ENCODE measurements around the gene CDK16.

The CDK16 gene

DNA sequence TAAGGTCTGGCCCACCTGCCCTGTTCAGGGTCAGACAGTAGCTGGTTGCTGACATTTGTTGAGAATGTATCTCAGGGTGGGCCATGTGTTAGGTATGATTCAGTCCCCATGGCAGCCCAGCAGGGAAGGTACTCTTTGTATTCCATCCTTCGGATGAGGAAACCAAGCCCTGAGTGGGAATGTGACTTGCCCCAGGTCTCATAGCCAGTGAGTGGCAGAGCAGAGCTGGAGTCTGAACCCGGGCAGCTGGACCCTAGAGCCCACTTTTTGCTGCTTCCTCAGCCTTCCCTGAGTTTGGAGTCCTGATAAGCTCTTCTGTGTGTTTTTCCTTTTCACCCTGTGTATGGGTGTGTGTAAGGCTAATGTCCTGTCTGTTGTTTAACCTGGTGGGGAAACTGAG is 46.5 kb upstream of the CDK16 start:
- POLR2A ChIA-PET: interaction anchor here (1.4 kb wide), 1 partner anchor 18 kb away, joined by 3 read pairs; no protein-coding TSS in a partner anchor

DNA sequence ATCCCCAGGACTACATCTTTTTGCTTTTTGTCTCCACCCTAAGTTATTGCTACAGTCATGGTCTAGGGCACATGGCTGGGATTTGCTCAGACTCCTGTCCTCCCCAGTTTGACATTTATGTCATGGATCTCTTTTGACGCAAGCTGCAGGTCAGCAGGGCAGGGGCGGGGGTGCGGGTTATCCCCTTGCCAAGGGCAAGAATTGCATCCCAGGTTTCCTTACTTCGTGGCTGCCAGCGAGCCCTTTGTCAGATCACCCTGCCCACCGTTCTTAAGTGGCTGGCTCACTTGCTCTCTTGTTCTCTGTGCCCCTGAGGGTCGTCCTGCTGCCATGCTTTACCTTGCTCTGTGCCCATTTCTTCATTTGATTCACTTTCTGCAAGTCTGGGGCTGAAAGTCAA is 45.9 kb upstream of the CDK16 start:
- CTCF ChIA-PET: no interaction called here
- TF ChIP-seq CTBP1 (IDR thresholded peaks at IDR 0.05; ENCODE audit: borderline replicate concordance) (no peak), ELF4 (IDR thresholded peaks at IDR 0.05) (no peak), FOXM1 (IDR thresholded peaks at IDR 0.05; ENCODE audit: borderline replicate concordance) (no peak), TARDBP (IDR thresholded peaks at IDR 0.05) (no peak), ARNT (IDR thresholded peaks at IDR 0.05) (no peak), SUZ12 (IDR thresholded peaks at IDR 0.05) (no peak), L3MBTL2 (conservative IDR thresholded peaks at IDR 0.05) (no peak), LEF1 (IDR thresholded peaks at IDR 0.05; ENCODE audit: borderline replicate concordance) (no peak), FOXK2 (IDR thresholded peaks at IDR 0.05) (no peak), FOXA1 (IDR thresholded peaks at IDR 0.05) (no peak), HDGF (IDR thresholded peaks at IDR 0.05; ENCODE audit: borderline replicate concordance) (no peak), SP1 (IDR thresholded peaks at IDR 0.05) (no peak), NFRKB (IDR thresholded peaks at IDR 0.05) (no peak), BHLHE40 (IDR thresholded peaks at IDR 0.05; ENCODE audit: borderline replicate concordance) (no peak)
- TF ChIP-seq, protein P1, sequence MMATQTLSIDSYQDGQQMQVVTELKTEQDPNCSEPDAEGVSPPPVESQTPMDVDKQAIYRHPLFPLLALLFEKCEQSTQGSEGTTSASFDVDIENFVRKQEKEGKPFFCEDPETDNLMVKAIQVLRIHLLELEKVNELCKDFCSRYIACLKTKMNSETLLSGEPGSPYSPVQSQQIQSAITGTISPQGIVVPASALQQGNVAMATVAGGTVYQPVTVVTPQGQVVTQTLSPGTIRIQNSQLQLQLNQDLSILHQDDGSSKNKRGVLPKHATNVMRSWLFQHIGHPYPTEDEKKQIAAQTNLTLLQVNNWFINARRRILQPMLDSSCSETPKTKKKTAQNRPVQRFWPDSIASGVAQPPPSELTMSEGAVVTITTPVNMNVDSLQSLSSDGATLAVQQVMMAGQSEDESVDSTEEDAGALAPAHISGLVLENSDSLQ (IDR thresholded peaks at IDR 0.05): no peak
- POLR2A ChIA-PET: interaction anchor here (1.4 kb wide), 1 partner anchor 18 kb away, joined by 3 read pairs; no protein-coding TSS in a partner anchor
- DNase-seq (ENCODE audit: extremely low spot score): no peak

More for the DNA sequence above, 46.5 kb upstream of the CDK16 start:
- DNase-seq (ENCODE audit: extremely low spot score): no peak
- CTCF ChIA-PET: no interaction called here
- TF ChIP-seq ZNF384 (IDR thresholded peaks at IDR 0.05): no peak
- TF ChIP-seq, protein P1 (IDR thresholded peaks at IDR 0.05): no peak
- no peak for TF ChIP-seq FOXA1 (IDR thresholded peaks at IDR 0.05)
- TF ChIP-seq ARNT (IDR thresholded peaks at IDR 0.05): no peak
- TF ChIP-seq TARDBP (IDR thresholded peaks at IDR 0.05): no peak
- no peak for TF ChIP-seq ELF4 (IDR thresholded peaks at IDR 0.05)
- no peak for TF ChIP-seq NFRKB (IDR thresholded peaks at IDR 0.05)
- TF ChIP-seq FOXM1 (IDR thresholded peaks at IDR 0.05; ENCODE audit: borderline replicate concordance): no peak
- TF ChIP-seq BHLHE40 (IDR thresholded peaks at IDR 0.05; ENCODE audit: borderline replicate concordance): no peak
- TF ChIP-seq HDGF (IDR thresholded peaks at IDR 0.05; ENCODE audit: borderline replicate concordance): no peak
- TF ChIP-seq LEF1 (IDR thresholded peaks at IDR 0.05; ENCODE audit: borderline replicate concordance): no peak
- no peak for TF ChIP-seq FOXK2 (IDR thresholded peaks at IDR 0.05)
- no peak for TF ChIP-seq CTBP1 (IDR thresholded peaks at IDR 0.05; ENCODE audit: borderline replicate concordance)
- no peak for TF ChIP-seq L3MBTL2 (conservative IDR thresholded peaks at IDR 0.05)
- TF ChIP-seq SUZ12 (IDR thresholded peaks at IDR 0.05): no peak
- no peak for TF ChIP-seq SP1 (IDR thresholded peaks at IDR 0.05)

DNA sequence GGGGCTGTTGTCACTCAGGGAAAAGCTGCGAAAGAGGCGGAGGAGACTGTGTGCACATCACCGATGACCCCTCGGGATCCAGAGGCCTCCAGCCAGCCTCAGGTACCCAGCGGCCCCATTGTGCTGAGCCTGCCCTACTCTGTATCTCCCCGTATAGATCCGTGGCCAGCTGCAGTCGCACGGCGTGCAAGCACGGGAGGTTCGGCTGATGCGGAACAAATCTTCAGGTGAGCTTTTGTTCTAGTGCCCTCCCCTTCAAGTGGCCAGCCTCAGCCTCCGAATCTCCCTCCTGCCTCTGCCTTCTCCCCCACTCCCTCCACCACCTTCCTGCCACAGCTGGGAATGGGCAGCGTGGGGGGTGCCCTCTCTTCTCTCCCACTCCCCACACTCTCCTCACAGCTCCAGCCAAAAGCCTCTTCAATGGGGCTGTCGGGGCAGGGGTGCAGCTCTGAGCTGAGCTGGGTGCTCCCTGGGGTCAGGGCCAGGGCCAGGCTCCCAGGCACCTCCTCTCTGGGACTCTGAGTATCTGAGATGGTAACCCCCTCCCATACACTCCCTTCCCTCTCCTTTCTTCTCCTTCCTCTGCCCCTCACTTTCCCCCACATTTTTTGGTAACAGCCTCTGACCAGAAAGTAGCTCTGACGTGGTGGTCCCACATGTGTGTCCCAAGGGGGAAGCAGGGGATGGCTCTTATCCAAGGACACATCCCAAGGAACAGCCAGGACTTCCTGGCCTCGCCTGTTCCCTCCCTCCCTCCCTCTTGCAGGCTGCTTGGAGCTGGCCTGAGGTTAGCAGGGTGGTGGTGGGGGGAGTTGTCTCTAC is 45.3 kb upstream of the CDK16 start:
- TF ChIP-seq LEF1 (IDR thresholded peaks at IDR 0.05; ENCODE audit: borderline replicate concordance) (no peak), HDGF (IDR thresholded peaks at IDR 0.05; ENCODE audit: borderline replicate concordance) (no peak), BHLHE40 (IDR thresholded peaks at IDR 0.05; ENCODE audit: borderline replicate concordance) (no peak), FOXM1 (IDR thresholded peaks at IDR 0.05; ENCODE audit: borderline replicate concordance) (no peak)
- DNase-seq (ENCODE audit: extremely low spot score): no peak
- ChIA-PET POLR2A (interaction anchor here (1.4 kb wide), 1 partner anchor 17 kb away, joined by 3 read pairs; no protein-coding TSS in a partner anchor), CTCF (no interaction called here)

DNA sequence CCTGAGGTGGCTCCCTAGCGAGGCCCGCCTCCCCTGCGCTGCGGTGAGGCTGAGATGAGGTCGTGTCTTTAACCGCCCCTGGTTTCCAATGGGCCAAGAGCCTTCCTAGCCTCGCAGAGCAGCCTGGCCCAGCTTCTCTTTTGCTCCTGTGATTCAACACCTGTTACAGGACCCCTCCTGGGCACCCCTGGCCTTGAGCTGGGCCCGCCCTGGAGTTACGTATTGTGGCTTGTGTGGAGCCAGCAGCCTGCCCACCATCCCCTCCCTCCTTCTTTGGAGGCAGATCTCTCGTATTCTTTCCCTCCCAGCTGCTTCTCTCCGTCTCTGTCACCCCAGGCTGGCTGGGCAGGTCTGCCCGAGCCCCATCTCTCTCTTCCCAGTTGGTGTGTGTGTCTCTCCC is 44.1 kb upstream of the CDK16 start:
- CTCF ChIA-PET: no interaction called here
- no peak for DNase-seq (ENCODE audit: extremely low spot score)
- POLR2A ChIA-PET: no interaction called here
- TF ChIP-seq, protein P1 (IDR thresholded peaks at IDR 0.05): no peak
- TF ChIP-seq L3MBTL2 (conservative IDR thresholded peaks at IDR 0.05) (no peak), CTBP1 (IDR thresholded peaks at IDR 0.05; ENCODE audit: borderline replicate concordance) (no peak), FOXK2 (IDR thresholded peaks at IDR 0.05) (no peak), SP1 (IDR thresholded peaks at IDR 0.05) (no peak), SUZ12 (IDR thresholded peaks at IDR 0.05) (no peak), BHLHE40 (IDR thresholded peaks at IDR 0.05; ENCODE audit: borderline replicate concordance) (no peak), LEF1 (IDR thresholded peaks at IDR 0.05; ENCODE audit: borderline replicate concordance) (no peak), NFRKB (IDR thresholded peaks at IDR 0.05) (no peak), TARDBP (IDR thresholded peaks at IDR 0.05) (no peak), HDGF (IDR thresholded peaks at IDR 0.05; ENCODE audit: borderline replicate concordance) (no peak), FOXA1 (IDR thresholded peaks at IDR 0.05) (no peak), ELF4 (IDR thresholded peaks at IDR 0.05) (no peak), ZNF384 (IDR thresholded peaks at IDR 0.05) (no peak), ARNT (IDR thresholded peaks at IDR 0.05) (no peak)

DNA sequence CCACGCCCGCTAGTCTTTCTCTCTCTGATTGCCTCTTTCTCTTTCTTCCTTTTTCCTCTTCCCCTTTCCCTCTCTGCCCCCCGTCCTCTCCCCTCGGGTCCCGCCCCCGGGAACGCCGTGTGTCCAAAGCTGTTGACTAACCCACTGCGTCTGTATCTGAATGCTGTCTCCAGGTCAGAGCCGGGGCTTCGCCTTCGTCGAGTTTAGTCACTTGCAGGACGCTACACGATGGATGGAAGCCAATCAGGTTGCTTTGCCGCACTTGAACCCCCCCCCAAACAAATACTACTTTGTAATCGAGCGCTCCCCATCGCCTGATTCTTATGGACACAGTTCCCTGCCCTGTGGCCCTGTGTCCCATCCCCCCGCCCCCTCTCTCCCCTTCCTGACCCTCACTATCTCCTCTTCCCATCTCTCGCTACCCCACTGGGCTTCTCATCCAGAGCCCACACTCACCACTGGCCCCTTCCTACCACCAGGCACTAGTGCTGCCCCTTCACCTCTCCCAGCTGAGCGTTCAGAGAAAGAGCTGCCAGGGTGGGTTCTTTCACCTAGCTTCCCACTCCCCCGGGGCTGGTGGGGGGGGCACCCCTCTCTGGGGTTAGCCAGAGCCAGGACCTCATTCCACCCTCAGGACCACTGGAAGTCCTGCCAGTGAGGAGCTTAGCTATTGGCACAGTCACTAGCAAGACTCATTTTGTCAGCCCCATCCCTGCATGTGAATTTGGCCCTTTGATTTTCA is 43.5 kb upstream of the CDK16 start:
- TF ChIP-seq L3MBTL2 (conservative IDR thresholded peaks at IDR 0.05): no peak
- TF ChIP-seq HDGF (IDR thresholded peaks at IDR 0.05; ENCODE audit: borderline replicate concordance): no peak
- TF ChIP-seq CTBP1 (IDR thresholded peaks at IDR 0.05; ENCODE audit: borderline replicate concordance): no peak
- TF ChIP-seq, protein P1 (IDR thresholded peaks at IDR 0.05): no peak
- TF ChIP-seq FOXM1 (IDR thresholded peaks at IDR 0.05; ENCODE audit: borderline replicate concordance): no peak
- no peak for TF ChIP-seq ELF4 (IDR thresholded peaks at IDR 0.05)
- no peak for TF ChIP-seq ZNF384 (IDR thresholded peaks at IDR 0.05)
- no peak for TF ChIP-seq BHLHE40 (IDR thresholded peaks at IDR 0.05; ENCODE audit: borderline replicate concordance)
- DNase-seq (ENCODE audit: extremely low spot score): no peak
- POLR2A ChIA-PET: no interaction called here
- CTCF ChIA-PET: no interaction called here

Measured in HEK293T (cell line).